Measurements from ENCODE around the gene RGS19.
A peak's percentile ranks its signal among the peaks of the same experiment; 100 is the strongest.

DNA sequence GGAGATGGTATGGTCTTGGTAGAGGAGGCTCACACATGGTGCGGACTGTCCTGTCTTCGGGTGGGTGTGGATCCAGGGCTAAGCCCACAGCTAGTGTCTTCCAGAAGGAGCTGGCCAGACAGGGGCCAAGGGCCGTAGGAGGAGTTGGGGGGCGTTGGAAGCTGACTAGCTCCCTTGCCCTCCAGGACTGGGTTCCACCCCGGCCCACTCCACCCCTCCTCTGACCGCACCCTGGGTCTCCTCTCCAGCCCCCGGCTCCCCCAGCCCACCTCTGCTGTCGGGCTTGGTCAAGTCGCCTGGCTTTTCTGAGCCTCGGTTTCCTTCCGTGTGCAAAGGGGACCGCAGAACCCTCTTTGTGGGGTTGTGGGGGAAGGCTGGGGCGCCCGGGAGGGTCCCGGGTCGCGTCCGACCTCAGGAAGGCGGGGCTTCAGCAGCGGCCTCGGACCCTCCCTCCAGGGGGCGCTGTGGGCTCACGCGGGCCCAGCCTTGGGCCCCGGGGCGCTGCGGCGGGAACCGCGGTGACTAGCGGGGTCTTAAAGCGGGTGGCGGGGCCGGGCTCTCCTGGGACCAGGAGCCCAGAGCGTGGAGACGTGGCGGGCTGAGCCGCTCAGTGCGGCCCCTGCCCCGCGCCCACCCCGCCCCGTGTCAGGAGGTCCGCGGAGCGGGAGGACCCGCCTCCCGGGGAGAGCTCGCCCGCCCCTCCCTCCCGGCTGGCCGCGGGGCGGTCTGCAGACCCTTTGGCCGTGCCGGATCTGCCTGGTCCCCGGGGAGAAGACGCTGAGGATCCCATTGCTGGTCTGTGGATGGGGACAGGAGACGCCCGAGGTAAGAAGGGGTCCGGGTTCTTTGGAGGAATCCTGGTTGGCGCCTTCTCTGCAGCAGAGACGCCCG, 22.7 kb upstream of the RGS19 start:
- peak; percentile 91 for TF ChIP-seq CTCF (IDR thresholded peaks at IDR 0.05)
- no peak for TF ChIP-seq EZH2phosphoT487 (IDR thresholded peaks at IDR 0.05)
- no peak for TF ChIP-seq EZH2 (IDR thresholded peaks at IDR 0.05)
